ENCODE data around the gene SLC6A17.

Gene SLC6A17

DNA sequence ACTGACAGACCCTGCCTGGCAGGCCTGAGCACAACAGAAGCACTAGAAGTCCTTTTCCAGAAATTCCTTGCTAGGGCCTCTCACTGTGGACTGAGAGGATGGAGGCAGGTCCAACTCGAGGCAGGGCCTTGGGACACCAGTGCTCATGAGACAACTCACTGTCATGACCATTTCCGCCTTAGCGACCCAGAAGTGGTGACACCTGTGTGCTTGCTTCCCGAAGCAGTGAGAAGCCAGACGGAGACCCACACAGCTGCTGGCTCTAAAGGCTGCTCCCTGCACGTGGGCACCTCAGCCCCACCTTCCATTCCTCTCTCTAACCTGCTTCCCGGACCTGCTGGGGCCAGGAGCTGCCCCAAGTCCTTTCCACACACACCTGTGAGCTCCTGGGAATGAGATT lies 92.9 kb downstream of the SLC6A17 start:
- no peak for TF ChIP-seq NFIC (IDR thresholded peaks at IDR 0.05)
- no peak for TF ChIP-seq TEAD4 (IDR thresholded peaks at IDR 0.05)
- TF ChIP-seq CEBPB (IDR thresholded peaks at IDR 0.05), result no peak
- TF ChIP-seq FOXM1 (IDR thresholded peaks at IDR 0.05; ENCODE audit: borderline replicate concordance, low read depth), result no peak
- TF ChIP-seq, protein P1, sequence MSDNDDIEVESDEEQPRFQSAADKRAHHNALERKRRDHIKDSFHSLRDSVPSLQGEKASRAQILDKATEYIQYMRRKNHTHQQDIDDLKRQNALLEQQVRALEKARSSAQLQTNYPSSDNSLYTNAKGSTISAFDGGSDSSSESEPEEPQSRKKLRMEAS (IDR thresholded peaks at IDR 0.05), result no peak

DNA sequence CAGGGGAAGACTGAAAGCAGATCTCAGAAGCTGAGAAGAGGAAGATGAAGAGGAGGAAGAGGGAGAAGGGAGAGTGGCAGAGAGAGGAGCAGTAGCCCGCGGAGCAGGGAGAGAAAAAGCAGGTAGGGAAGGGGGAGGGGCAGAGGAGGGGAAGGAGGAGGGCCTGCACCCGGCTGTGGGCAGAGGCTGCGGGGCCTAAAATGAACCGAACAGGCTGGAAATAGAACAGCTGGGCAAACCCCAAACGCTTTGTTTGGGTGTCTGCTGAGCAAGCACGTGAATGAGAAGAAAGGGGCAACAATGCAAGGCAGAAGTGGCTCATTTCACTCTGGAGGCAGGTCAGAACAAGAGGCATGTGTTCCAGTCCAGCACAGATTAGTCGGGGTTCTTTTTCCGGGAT lies 93.3 kb downstream of the SLC6A17 start:
- TF ChIP-seq, protein P1 (IDR thresholded peaks at IDR 0.05), result no peak
- TF ChIP-seq TAF1 (IDR thresholded peaks at IDR 0.05; ENCODE audit: low read depth) (no peak), ZBTB7A (IDR thresholded peaks at IDR 0.05; ENCODE audit: low read depth) (no peak), EGR1 (IDR thresholded peaks at IDR 0.05) (no peak), NFIC (IDR thresholded peaks at IDR 0.05) (no peak), FOXM1 (IDR thresholded peaks at IDR 0.05; ENCODE audit: borderline replicate concordance, low read depth) (no peak), EP300 (IDR thresholded peaks at IDR 0.05; ENCODE audit: borderline replicate concordance) (no peak), RAD21 (IDR thresholded peaks at IDR 0.05; ENCODE audit: low read depth) (no peak), YY1 (IDR thresholded peaks at IDR 0.05; ENCODE audit: low read depth) (no peak), TEAD4 (IDR thresholded peaks at IDR 0.05) (no peak), CREB1 (IDR thresholded peaks at IDR 0.05; ENCODE audit: low read depth) (no peak), TCF12 (IDR thresholded peaks at IDR 0.05; ENCODE audit: low read depth) (no peak), CEBPB (IDR thresholded peaks at IDR 0.05) (no peak)
- TF ChIP-seq, protein P2, sequence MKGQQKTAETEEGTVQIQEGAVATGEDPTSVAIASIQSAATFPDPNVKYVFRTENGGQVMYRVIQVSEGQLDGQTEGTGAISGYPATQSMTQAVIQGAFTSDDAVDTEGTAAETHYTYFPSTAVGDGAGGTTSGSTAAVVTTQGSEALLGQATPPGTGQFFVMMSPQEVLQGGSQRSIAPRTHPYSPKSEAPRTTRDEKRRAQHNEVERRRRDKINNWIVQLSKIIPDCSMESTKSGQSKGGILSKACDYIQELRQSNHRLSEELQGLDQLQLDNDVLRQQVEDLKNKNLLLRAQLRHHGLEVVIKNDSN (IDR thresholded peaks at IDR 0.05), result no peak
- TF ChIP-seq, protein P3, sequence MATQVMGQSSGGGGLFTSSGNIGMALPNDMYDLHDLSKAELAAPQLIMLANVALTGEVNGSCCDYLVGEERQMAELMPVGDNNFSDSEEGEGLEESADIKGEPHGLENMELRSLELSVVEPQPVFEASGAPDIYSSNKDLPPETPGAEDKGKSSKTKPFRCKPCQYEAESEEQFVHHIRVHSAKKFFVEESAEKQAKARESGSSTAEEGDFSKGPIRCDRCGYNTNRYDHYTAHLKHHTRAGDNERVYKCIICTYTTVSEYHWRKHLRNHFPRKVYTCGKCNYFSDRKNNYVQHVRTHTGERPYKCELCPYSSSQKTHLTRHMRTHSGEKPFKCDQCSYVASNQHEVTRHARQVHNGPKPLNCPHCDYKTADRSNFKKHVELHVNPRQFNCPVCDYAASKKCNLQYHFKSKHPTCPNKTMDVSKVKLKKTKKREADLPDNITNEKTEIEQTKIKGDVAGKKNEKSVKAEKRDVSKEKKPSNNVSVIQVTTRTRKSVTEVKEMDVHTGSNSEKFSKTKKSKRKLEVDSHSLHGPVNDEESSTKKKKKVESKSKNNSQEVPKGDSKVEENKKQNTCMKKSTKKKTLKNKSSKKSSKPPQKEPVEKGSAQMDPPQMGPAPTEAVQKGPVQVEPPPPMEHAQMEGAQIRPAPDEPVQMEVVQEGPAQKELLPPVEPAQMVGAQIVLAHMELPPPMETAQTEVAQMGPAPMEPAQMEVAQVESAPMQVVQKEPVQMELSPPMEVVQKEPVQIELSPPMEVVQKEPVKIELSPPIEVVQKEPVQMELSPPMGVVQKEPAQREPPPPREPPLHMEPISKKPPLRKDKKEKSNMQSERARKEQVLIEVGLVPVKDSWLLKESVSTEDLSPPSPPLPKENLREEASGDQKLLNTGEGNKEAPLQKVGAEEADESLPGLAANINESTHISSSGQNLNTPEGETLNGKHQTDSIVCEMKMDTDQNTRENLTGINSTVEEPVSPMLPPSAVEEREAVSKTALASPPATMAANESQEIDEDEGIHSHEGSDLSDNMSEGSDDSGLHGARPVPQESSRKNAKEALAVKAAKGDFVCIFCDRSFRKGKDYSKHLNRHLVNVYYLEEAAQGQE (IDR thresholded peaks at IDR 0.05; ENCODE audit: low read depth), result no peak

DNA sequence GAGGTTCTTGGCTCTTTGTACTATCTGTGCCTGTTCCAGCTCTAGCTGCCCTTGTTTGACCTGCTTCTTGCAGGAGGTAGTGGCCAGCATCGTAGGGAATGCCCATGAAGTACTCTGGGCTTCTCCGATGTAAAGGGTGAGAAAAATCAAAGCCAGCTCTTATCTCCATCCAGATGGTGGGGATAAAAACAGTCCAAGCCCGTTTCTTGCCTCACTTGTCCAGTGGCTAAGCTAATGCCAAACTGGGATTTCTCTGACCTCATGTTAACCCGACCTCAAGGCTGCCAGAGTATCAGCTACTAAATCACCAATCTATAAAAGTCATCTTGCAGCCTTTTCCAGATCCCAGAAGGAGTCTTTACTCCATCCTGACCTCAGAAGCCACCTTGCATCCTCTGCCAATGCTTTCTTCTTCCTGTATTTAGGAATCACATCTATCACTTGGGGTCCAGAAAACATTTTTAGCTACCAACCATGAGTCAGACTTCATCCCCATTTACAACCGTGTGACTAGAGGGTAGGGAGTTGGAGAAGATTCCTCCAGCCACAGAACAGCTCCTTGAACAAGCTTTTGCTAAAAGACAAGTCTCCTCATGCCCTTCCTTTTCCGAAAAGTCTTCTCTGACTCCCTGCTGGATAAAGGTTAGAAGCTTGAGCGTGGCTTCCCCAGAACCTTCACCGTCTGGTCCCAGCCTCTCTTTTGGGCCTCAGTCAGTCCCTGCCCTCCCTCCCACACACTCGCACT lies 95.8 kb downstream of the SLC6A17 start:
- TF ChIP-seq, protein P3 (IDR thresholded peaks at IDR 0.05; ENCODE audit: low read depth), result no peak
- TF ChIP-seq TEAD4 (IDR thresholded peaks at IDR 0.05) (no peak), TCF12 (IDR thresholded peaks at IDR 0.05; ENCODE audit: low read depth) (no peak)

DNA sequence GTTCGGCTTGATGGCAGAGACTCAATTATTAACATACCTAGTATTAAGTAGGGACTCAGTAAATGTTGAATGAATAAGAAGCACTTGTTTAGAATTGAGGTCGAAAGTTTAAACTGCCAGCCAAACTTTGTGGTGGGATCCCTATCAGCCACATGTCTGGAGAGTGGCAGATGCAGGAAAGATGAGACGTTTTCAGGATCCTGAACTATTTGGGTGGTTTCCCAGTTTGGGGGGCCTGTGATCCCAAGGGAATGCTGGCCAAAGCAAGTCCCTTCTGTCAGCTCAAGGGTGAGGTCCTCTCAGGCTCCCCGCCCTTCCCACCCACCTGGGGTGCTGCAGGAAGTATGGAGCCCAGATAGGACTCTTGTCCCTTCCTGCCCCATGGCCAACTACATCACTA lies 98.5 kb downstream of the SLC6A17 start:
- TF ChIP-seq, protein P3 (IDR thresholded peaks at IDR 0.05; ENCODE audit: low read depth), result no peak
- TF ChIP-seq NFIC (IDR thresholded peaks at IDR 0.05) (no peak), CEBPB (IDR thresholded peaks at IDR 0.05) (no peak), ZBTB7A (IDR thresholded peaks at IDR 0.05; ENCODE audit: low read depth) (no peak), TEAD4 (IDR thresholded peaks at IDR 0.05) (no peak)

DNA sequence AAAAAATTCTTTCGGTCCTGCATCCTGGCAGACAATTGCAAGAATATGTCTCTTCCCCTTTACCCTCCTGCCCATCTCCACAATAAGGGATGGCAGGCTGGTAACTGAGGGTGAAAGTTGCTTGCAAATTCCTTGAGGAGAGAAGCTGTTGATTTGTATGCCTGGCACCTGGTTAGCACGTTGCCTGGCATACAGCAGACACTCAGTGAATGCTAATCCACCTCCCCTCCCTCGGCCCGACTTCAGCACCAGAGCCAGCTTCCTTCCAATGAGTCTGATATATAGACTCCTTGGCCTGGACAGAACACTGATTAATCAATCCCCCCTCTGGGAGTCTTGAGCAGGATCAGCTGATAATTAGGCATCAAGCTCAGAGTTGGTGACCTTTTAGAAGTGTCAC lies 99.0 kb downstream of the SLC6A17 start:
- no peak for TF ChIP-seq YY1 (IDR thresholded peaks at IDR 0.05; ENCODE audit: low read depth)

DNA sequence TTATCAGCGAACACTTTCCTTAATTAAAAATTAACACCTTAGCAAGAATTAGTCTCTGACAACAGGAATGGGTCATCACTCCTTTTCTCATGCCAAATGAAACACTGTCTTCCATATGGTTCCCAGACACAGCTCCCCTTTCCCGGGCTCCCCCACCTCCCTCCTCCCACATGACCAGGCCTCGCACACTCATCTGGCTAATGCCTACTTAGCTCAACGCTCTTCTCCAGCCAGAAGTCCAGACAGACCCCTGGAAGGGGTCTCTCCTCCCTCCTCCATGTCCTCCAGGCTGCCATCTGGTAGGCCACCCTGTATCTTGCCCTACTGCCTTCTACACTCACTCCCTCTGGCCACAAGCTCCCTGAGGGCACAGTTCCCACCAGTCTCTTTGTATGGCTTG lies 99.7 kb downstream of the SLC6A17 start:
- TF ChIP-seq TCF12 (IDR thresholded peaks at IDR 0.05; ENCODE audit: low read depth) (no peak), CEBPB (IDR thresholded peaks at IDR 0.05) (no peak), RAD21 (IDR thresholded peaks at IDR 0.05; ENCODE audit: low read depth) (no peak), ZBTB7A (IDR thresholded peaks at IDR 0.05; ENCODE audit: low read depth) (no peak), FOXM1 (IDR thresholded peaks at IDR 0.05; ENCODE audit: borderline replicate concordance, low read depth) (no peak), TAF1 (IDR thresholded peaks at IDR 0.05; ENCODE audit: low read depth) (no peak), TEAD4 (IDR thresholded peaks at IDR 0.05) (no peak), EGR1 (IDR thresholded peaks at IDR 0.05) (no peak), NFIC (IDR thresholded peaks at IDR 0.05) (no peak), EP300 (IDR thresholded peaks at IDR 0.05; ENCODE audit: borderline replicate concordance) (no peak)
- TF ChIP-seq, protein P3 (IDR thresholded peaks at IDR 0.05; ENCODE audit: low read depth), result no peak
- TF ChIP-seq, protein P2 (IDR thresholded peaks at IDR 0.05), result no peak
- TF ChIP-seq, protein P1 (IDR thresholded peaks at IDR 0.05), result no peak

Data from Ishikawa (cell line).